ENCODE results near the gene TDRD5. TPM values are rescaled to one million over a fixed set of nuclear protein-coding genes. Genes with fewer than 3 reads are reported as not detected.

TDRD5 gene
- total and polyA plus RNA-seq, 2 experiments from 2014 or later: 1.4 TPM; not detected in 1

DNA sequence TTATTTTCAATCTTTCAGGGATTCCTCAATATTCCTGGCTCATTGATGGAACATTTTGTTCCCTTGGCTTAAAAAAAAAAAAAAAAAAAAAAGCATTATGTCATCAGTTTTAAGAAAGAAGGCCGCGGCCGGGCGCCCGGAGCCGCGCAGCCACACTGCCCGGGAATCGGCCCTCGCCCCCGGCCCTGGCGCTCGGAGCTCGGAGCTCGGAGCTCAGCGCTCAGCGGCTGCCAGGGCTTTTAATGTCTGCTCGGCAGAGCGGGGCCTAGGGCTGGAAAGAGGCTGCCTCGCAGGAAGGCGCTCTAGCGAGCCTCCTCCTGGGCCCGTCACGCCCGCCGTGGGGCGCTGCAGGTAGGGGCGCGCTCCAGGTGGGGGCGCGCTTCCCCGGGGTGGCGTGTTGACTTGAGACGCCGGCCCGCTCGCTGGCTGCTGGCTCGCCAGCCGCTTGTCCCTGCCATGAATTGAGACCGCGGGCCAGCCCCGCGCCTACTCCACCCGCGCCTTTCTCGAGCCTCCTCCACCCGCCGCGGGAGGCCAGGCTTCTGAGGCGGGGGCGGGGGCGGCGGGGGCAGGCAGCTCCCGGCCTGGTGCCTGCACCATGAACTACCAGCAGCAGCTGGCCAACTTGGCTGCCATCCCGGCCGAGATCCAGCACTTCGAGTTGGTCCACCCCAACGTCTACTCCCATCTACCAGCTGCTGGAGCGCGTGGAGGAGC is 5.4 kb upstream of the TDRD5 start:
- ATAC-seq: peak; percentile 96
- H3K4me3 Mint-ChIP-seq: peak overlapping the region; percentile 65
- H3K36me3 ChIP-seq (ENCODE audit: insufficient read depth): no peaks in the 10 kb centered on the region
- no peaks in the 10 kb centered on the region; the same call in 1 of the 2 replicates for H3K4me1 ChIP-seq (ENCODE audit: insufficient read depth)
- H3K27ac Mint-ChIP-seq: no peak overlapping the region
- 0 out of 2 replicates have a peak, but pooled peaks cover 2% of the 10 kb centered on the region for H3F3A ChIP-seq (replicated peaks; ENCODE audit: low read depth)
- H4K20me1 ChIP-seq (replicated peaks; ENCODE audit: insufficient read depth): no peaks in the 10 kb centered on the region
- H3K4me2 ChIP-seq: peak overlapping the region; percentile 74
- H3K79me2 ChIP-seq (replicated peaks; ENCODE audit: insufficient read depth): no peaks in the 10 kb centered on the region
- peaks cover 6% of the 10 kb centered on the region; the same call in 1 of the 3 replicates for H3K9me3 Mint-ChIP-seq
- DNase-seq (ENCODE audit: low spot score): peak; percentile 78
- no peak overlapping the region for H3K27ac ChIP-seq (ENCODE audit: low read depth)
- H3K4me1 Mint-ChIP-seq: peaks cover 14% of the 10 kb centered on the region
- TF ChIP-seq ZNF331 (CRISPR knock-in tag; IDR thresholded peaks at IDR 0.05; ENCODE audit: low read depth): no peak
- TF ChIP-seq, protein P1, sequence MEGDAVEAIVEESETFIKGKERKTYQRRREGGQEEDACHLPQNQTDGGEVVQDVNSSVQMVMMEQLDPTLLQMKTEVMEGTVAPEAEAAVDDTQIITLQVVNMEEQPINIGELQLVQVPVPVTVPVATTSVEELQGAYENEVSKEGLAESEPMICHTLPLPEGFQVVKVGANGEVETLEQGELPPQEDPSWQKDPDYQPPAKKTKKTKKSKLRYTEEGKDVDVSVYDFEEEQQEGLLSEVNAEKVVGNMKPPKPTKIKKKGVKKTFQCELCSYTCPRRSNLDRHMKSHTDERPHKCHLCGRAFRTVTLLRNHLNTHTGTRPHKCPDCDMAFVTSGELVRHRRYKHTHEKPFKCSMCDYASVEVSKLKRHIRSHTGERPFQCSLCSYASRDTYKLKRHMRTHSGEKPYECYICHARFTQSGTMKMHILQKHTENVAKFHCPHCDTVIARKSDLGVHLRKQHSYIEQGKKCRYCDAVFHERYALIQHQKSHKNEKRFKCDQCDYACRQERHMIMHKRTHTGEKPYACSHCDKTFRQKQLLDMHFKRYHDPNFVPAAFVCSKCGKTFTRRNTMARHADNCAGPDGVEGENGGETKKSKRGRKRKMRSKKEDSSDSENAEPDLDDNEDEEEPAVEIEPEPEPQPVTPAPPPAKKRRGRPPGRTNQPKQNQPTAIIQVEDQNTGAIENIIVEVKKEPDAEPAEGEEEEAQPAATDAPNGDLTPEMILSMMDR (conservative IDR thresholded peaks at IDR 0.05; ENCODE audit: low read depth in 2 of 2): peak; percentile 55 to 79
- TF ChIP-seq CREB1 (CRISPR knock-in tag; IDR thresholded peaks at IDR 0.05; ENCODE audit: low read depth): peak; percentile 48; the same call in 1 of the 2 replicates
- no peak for TF ChIP-seq POLR2AphosphoS5 (IDR thresholded peaks at IDR 0.05; ENCODE audit: low read depth)
- TF ChIP-seq, protein P2, sequence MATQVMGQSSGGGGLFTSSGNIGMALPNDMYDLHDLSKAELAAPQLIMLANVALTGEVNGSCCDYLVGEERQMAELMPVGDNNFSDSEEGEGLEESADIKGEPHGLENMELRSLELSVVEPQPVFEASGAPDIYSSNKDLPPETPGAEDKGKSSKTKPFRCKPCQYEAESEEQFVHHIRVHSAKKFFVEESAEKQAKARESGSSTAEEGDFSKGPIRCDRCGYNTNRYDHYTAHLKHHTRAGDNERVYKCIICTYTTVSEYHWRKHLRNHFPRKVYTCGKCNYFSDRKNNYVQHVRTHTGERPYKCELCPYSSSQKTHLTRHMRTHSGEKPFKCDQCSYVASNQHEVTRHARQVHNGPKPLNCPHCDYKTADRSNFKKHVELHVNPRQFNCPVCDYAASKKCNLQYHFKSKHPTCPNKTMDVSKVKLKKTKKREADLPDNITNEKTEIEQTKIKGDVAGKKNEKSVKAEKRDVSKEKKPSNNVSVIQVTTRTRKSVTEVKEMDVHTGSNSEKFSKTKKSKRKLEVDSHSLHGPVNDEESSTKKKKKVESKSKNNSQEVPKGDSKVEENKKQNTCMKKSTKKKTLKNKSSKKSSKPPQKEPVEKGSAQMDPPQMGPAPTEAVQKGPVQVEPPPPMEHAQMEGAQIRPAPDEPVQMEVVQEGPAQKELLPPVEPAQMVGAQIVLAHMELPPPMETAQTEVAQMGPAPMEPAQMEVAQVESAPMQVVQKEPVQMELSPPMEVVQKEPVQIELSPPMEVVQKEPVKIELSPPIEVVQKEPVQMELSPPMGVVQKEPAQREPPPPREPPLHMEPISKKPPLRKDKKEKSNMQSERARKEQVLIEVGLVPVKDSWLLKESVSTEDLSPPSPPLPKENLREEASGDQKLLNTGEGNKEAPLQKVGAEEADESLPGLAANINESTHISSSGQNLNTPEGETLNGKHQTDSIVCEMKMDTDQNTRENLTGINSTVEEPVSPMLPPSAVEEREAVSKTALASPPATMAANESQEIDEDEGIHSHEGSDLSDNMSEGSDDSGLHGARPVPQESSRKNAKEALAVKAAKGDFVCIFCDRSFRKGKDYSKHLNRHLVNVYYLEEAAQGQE (IDR thresholded peaks at IDR 0.05; ENCODE audit: unreplicated experiment): no peak
- no peaks in the 10 kb centered on the region for H3K36me3 Mint-ChIP-seq (ENCODE audit: low read depth)
- H2AFZ ChIP-seq: peak overlapping the region; percentile 88; the same call in 1 of the 2 replicates
- peaks cover 65% of the 10 kb centered on the region for H3K27me3 ChIP-seq (ENCODE audit: insufficient read depth)
- peaks cover 40% of the 10 kb centered on the region for H3K27me3 Mint-ChIP-seq (ENCODE audit: insufficient read depth, low read depth, poor library complexity)
- H3K9me2 ChIP-seq (ENCODE audit: insufficient read depth): peaks cover 7% of the 10 kb centered on the region; the same call in 1 of the 2 replicates
- H3K4me3 ChIP-seq: peak overlapping the region; percentile 50

DNA sequence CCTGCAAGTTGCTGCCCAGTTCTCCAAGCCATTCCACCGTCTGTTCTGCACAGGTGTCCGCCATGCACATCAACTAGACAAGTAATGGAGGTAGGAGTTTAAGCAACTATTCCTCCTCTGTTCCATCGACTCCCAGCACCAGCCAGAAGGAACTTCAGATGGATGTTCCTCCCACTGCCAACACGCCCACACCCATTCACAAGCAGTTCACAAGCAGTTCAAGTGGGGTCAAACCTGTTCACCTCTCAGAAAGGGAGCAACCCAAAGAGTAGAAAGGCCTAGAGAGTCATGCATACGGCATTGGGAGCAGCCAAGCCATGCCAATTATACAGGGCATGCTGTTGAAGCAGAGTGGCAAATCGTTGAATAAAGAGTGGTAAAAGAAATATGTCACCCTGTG is 4.3 kb upstream of the TDRD5 start:
- ATAC-seq (no peak), DNase-seq (ENCODE audit: low spot score) (no peak)
- no peaks in the 10 kb centered on the region for H3K36me3 Mint-ChIP-seq (ENCODE audit: low read depth)
- Histone ChIP-seq H3K4me1 (ENCODE audit: insufficient read depth) (peaks cover 1% of the 10 kb centered on the region; the same call in 1 of the 2 replicates), H4K20me1 (replicated peaks; ENCODE audit: insufficient read depth) (no peaks in the 10 kb centered on the region), H3K4me3 (no peak overlapping the region), H3F3A (replicated peaks; ENCODE audit: low read depth) (0 out of 2 replicates have a peak, but pooled peaks cover 8% of the 10 kb centered on the region), H3K9me2 (ENCODE audit: insufficient read depth) (peaks cover 7% of the 10 kb centered on the region; the same call in 1 of the 2 replicates), H3K27me3 (ENCODE audit: insufficient read depth) (peaks cover 73% of the 10 kb centered on the region), H3K79me2 (replicated peaks; ENCODE audit: insufficient read depth) (no peaks in the 10 kb centered on the region), H3K4me2 (no peak overlapping the region), H3K36me3 (ENCODE audit: insufficient read depth) (no peaks in the 10 kb centered on the region), H3K27ac (ENCODE audit: low read depth) (no peak overlapping the region), H2AFZ (no peak overlapping the region)
- H3K27me3 Mint-ChIP-seq (ENCODE audit: insufficient read depth, low read depth, poor library complexity): peaks cover 43% of the 10 kb centered on the region
- peaks cover 6% of the 10 kb centered on the region; the same call in 1 of the 3 replicates for H3K9me3 Mint-ChIP-seq
- peaks cover 14% of the 10 kb centered on the region for H3K4me1 Mint-ChIP-seq
- no peak overlapping the region; the same call in 2 of the 3 replicates for H3K4me3 Mint-ChIP-seq
- no peak overlapping the region for H3K27ac Mint-ChIP-seq
- TF ChIP-seq EZH2phosphoT487 (IDR thresholded peaks at IDR 0.05; ENCODE audit: unreplicated experiment): no peak
- no peak for TF ChIP-seq NANOG (IDR thresholded peaks at IDR 0.05; ENCODE audit: borderline replicate concordance)
- no peak for TF ChIP-seq ZNF331 (CRISPR knock-in tag; IDR thresholded peaks at IDR 0.05; ENCODE audit: low read depth)
- TF ChIP-seq ZNF114 (CRISPR knock-in tag; IDR thresholded peaks at IDR 0.05): no peak
- TF ChIP-seq, protein P3, sequence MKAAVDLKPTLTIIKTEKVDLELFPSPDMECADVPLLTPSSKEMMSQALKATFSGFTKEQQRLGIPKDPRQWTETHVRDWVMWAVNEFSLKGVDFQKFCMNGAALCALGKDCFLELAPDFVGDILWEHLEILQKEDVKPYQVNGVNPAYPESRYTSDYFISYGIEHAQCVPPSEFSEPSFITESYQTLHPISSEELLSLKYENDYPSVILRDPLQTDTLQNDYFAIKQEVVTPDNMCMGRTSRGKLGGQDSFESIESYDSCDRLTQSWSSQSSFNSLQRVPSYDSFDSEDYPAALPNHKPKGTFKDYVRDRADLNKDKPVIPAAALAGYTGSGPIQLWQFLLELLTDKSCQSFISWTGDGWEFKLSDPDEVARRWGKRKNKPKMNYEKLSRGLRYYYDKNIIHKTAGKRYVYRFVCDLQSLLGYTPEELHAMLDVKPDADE (IDR thresholded peaks at IDR 0.05): no peak
- no peak for TF ChIP-seq POLR2AphosphoS5 (IDR thresholded peaks at IDR 0.05; ENCODE audit: low read depth)
- TF ChIP-seq, protein P2 (IDR thresholded peaks at IDR 0.05; ENCODE audit: unreplicated experiment): no peak
- TF ChIP-seq, protein P1 (conservative IDR thresholded peaks at IDR 0.05; ENCODE audit: low read depth in 2 of 2): no peak
- TF ChIP-seq CREB1 (CRISPR knock-in tag; IDR thresholded peaks at IDR 0.05; ENCODE audit: low read depth): no peak
